Measurements from ENCODE around the gene IQCC. TPM values are rescaled to one million over a fixed set of nuclear protein-coding genes. Genes with fewer than 3 reads are reported as not detected.

IQCC gene
- total RNA-seq, 1 experiment from 2014 or later, result 3.0 TPM

- DNase-seq (ENCODE audit: low read depth), result no peak
Measured at GRCh38 chr1:32195972-32196823, 9.3 kb upstream of the IQCC start.

- DNase-seq (ENCODE audit: low read depth), result no peak
Measured at GRCh38 chr1:32197074-32197473, 8.4 kb upstream of the IQCC start.

- no peak for DNase-seq (ENCODE audit: low read depth)
Measured at GRCh38 chr1:32197837-32198236, 7.6 kb upstream of the IQCC start.

GRCh38 chr1:32198237-32199042 is 7.0 kb upstream of the IQCC start:
- no peak for DNase-seq (ENCODE audit: low read depth)

- DNase-seq (ENCODE audit: low read depth), result no peak
Measured at GRCh38 chr1:32199043-32199716, 6.3 kb upstream of the IQCC start.

- no peak for DNase-seq (ENCODE audit: low read depth)
Measured at GRCh38 chr1:32199717-32200072, 5.8 kb upstream of the IQCC start.

GRCh38 chr1:32200226-32201010 is 5.1 kb upstream of the IQCC start, which contains the start of gene CCDC28B:
Gene CCDC28B (plus strand): TSS chr1:32200595. CDS start chr1:32201936, 1,341 bp downstream.
- DNase-seq (ENCODE audit: low read depth), result peak; percentile 65

GRCh38 chr1:32201011-32201855 is 4.2 kb upstream of the IQCC start:
- DNase-seq (ENCODE audit: low read depth), result peak; percentile 73

GRCh38 chr1:32204943-32205361 is 519 bp upstream of the IQCC start:
- no peak for DNase-seq (ENCODE audit: low read depth)

GRCh38 chr1:32208469-32208868 is 3.0 kb downstream of the IQCC start:
- DNase-seq (ENCODE audit: low read depth), result no peak

GRCh38 chr1:32208891-32209328 is 3.4 kb downstream of the IQCC start, which contains the start of gene DCDC2B:
Gene DCDC2B (plus strand): TSS chr1:32209089. CDS start chr1:32209094, 5 bp downstream.
- DNase-seq (ENCODE audit: low read depth), result peak; percentile 78

GRCh38 chr1:32215629-32216480 is 10.4 kb downstream of the IQCC start:
- DNase-seq (ENCODE audit: low read depth), result peak; percentile 67

GRCh38 chr1:32216566-32216965 is 11.1 kb downstream of the IQCC start:
- DNase-seq (ENCODE audit: low read depth), result no peak

GRCh38 chr1:32219022-32219421 is 13.6 kb downstream of the IQCC start:
- DNase-seq (ENCODE audit: low read depth), result no peak

- DNase-seq (ENCODE audit: low read depth), result no peak
Measured at GRCh38 chr1:32220746-32221580, 15.5 kb downstream of the IQCC start.

- DNase-seq (ENCODE audit: low read depth), result no peak
Measured at GRCh38 chr1:32221581-32221979, 16.1 kb downstream of the IQCC start.

- peak; percentile 95 for DNase-seq (ENCODE audit: low read depth)
Measured at GRCh38 chr1:32221980-32222755, 16.7 kb downstream of the IQCC start, which contains the start of the genes EIF3I and TMEM234. Gene EIF3I (plus strand): TSS chr1:32222407. CDS start chr1:32222442, 35 bp downstream. Gene TMEM234 (minus strand): TSS chr1:32222353. CDS start chr1:32222322, 31 bp downstream.

All from Daoy (cell line).